ENCODE measurements around the gene FRMD4A.

- TF ChIP-seq POLR2A (IDR thresholded peaks at IDR 0.05) (no peak), CTCF (IDR thresholded peaks at IDR 0.05) (no peak)
Measured at GRCh38 chr10:14172336-14172950, 158.3 kb downstream of the FRMD4A start.
